Measurements from ENCODE around the gene TTC34.

The TTC34 gene, protein sequence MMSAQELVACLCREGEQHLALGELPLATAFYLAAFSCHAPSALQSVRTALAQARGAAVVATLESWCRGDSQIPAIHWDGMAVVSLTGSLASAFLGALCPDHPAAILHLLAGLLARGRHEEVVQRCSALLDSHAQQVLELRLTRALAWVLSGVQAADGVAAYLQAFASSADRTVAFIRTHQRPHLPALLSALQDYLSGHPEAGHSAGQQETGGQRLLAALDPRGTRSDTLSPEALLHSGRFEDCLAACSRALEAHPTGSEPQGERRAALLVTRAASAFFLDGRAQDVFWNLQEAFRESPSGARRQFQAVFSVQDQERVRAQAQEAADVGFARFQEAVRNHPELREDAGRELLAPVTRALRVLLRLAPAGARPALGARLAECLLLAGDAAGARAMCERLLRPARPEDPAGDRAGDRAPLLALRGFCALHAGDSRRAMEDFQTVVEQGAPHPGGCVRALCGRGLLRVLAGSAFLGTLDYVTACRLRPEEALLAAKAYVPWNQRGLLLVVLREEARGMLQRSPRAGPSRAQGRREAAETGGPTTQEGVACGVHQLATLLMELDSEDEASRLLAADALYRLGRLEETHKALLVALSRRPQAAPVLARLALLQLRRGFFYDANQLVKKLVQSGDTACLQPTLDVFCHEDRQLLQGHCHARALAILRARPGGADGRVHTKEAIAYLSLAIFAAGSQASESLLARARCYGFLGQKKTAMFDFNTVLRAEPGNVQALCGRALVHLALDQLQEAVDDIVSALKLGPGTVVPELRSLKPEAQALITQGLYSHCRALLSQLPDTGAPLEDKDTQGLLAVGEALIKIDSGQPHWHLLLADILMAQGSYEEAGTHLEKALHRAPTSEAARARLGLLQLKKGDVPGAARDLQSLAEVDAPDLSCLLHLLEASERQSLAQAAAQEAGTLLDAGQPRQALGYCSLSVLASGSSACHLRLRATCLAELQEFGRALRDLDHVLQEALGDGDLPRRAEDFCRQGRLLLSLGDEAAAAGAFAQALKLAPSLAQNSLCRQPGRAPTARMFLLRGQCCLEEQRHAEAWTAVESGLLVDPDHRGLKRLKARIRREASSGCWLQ

GRCh38 chr1:2801535-2802291 is at the start of gene TTC34:
TSS of gene TTC34 (minus strand) at chr1:2801693. CDS start at chr1:2800827, 866 bp downstream.
- peak; percentile 29 for DNase-seq (ENCODE audit: low spot score)

- no peak for DNase-seq (ENCODE audit: low spot score)
Observed at GRCh38 chr1:2850502-2850901, 49.0 kb upstream of the TTC34 start.

DNA sequence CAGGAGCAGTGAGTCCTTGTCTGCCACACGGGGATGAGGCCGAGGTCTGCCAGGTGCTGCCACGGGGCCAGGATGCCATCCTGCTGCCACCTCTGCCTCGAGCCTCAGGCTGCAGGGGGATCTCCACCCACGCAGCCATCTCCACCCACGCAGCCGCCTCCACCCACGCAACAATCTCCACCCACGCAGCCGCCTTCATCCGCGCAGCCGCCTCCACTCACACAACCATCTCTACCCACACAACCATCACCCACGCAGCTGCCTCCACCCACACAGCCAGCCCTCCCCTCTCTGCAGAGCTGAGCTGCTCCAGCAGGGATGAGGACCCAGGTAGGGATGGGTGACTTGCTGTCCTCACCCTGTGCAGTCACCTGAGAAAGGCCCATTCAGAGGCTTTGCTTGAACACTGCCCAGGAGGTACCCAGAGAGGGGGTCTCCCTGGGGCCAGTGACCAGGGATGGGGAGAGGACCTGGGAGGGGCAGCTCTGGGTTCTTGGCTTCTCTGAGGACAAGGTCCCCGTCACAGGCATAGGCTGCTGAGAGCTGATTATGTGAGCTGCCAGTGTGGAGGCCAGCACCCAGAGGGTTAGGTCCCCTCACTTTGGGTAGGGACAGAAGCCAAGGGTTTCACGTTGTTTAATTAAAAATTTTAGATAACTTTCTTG is 46.6 kb upstream of the TTC34 start:
- DNase-seq (ENCODE audit: low spot score): no peak

GRCh38 chr1:2847086-2847985 is 45.8 kb upstream of the TTC34 start:
- no peak for DNase-seq (ENCODE audit: low spot score)

DNA sequence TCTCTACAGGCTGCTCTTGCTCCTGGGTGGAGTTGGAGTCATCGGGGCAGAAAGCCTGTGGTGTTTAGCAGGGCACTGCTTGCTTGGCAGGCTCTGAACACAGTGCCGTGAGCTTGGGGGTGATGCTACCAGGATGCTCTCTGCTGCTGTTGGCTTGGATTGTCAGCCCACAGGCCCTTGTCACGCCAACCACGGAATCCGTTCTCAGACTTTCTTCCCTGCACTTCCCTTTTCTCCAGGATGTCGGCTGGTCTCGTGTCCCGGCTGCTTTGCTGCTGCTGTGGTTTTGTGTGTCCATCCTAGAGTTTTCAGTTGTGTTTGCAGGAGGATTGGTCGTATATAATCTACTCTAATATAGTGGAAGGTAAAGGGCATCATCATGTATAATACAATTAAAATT is 44.4 kb upstream of the TTC34 start:
- no peak for DNase-seq (ENCODE audit: low spot score)

GRCh38 chr1:2840036-2840809 is 38.7 kb upstream of the TTC34 start:
- peak; percentile 63 for DNase-seq (ENCODE audit: low spot score)

GRCh38 chr1:2837823-2838222 is 36.3 kb upstream of the TTC34 start:
- no peak for DNase-seq (ENCODE audit: low spot score)

DNA sequence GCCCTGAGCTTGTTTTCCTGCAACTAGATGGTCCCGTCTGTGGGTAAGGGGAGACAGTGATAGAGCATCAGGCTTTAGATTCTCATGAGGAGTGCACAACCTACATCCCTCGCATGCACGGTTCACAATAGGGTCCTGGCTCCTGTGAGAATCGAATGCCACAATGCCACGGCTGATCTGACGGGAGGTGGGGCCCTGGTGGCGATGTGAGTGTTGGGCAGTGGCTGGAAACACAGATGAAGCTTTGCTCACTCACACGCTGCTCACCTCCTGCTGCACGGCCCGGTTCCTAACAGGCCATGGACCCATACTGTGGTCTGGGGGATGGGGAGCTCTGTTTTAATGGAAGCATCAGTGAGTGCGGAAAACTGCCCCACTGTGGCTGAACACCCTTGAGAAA is 35.8 kb upstream of the TTC34 start:
- no peak for DNase-seq (ENCODE audit: low spot score)

DNA sequence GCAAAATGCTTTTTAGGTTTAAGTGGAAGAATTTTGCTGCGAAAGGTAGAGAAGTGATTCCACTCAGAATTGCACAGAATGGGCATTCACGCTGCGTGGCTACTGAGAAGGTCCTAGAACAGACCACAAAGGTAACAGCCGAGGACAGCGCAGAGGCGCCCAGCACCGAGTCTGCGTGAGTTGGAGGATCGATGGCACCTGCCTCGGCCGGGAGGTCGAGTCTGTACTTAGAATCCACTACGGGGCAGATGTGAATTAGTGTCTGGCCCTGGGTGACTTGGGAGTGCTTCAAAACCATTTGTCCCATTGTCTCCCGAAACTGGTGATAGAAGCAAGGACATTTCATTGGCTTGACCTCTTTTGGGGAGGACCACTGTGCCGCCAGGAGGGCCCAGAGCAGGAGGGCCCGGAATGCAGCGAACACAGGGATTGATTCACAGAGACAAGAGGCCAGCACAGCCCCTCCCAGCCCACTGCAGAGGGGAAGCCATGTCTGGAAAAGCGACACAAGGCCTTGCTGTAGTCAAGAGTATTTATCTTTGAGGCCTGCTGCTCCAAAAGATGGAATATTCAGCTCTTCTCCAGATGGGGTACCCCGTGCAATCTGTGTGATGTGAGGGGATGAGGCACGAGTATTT is 35.0 kb upstream of the TTC34 start:
- DNase-seq (ENCODE audit: low spot score): no peak

DNA sequence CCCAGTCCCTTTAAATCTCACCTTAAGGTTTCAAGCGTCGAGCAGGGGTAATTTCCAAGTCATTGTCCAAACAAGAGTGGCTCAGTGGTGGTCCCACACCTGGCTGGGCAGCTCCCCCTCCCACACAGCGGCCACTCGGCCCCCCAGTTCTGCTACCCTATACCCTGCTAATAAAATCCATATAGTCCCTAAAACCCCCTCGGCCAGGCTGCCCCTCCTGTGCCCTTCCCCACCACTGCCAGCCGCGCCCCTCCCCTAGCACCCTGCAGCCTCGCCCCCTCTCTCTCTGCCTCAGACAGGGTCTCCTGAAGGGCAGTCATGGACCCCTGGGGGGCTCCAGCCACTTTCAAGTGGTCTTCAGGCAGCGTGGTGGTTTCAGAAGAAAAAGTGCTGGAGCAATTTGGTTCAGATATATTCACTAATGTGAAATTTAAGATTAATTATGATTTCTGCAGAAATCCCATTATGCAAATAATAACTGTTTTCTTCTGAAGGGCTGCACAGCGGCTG is 34.2 kb upstream of the TTC34 start:
- no peak for DNase-seq (ENCODE audit: low spot score)

GRCh38 chr1:2834741-2835564 is 33.5 kb upstream of the TTC34 start:
- no peak for DNase-seq (ENCODE audit: low spot score)

DNA sequence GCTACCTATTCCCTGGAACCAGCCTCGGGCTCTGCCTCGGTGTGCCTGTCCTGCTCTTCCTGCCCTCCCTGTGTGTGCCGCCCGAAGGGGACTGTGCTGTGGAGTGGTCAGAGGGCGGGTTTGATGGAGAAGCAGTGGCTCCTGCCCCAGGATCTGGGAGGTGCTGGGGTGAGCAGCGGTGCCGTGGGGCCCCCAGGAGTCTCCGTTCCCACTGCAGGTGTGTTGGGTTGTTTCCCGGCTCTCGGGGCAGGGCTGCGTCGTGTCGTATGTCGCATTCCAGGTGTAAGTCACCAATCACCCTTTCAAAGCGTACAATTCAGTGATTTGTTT is 32.6 kb upstream of the TTC34 start:
- no peak for DNase-seq (ENCODE audit: low spot score)

DNA sequence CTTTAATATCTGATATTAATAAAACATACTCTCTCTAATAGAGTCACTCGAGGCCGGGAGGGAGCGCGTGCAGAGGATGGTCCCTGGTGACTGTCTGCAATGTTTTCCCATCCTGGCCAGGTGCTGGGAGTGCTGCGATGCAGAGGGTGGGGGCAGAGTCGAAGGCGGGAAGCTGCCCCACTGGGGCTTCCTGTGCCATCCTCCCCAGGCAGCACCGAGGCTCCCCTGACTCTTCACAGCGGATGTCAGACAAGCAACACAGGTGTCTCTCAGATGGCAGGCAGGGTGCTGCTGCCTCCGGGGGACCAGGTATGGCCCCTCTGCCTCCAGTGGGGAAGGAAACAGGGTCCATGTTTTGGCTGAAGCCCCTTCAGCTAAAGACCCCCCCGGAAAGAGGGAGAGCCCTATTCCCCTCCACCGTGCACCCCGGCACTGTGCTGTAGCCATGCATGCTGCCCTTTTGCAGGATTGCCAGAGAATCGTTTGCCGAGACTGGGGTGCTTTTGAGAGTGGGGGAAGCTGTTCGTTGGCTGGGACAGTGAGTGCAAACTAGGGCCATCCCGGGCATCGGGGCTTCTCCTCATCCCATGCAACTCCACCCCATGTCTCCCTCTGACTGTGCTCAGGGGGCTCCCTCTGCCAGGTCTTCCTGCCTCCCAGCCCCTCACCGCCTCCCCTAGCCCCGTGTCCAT is 32.1 kb upstream of the TTC34 start:
- no peak for DNase-seq (ENCODE audit: low spot score)

DNA sequence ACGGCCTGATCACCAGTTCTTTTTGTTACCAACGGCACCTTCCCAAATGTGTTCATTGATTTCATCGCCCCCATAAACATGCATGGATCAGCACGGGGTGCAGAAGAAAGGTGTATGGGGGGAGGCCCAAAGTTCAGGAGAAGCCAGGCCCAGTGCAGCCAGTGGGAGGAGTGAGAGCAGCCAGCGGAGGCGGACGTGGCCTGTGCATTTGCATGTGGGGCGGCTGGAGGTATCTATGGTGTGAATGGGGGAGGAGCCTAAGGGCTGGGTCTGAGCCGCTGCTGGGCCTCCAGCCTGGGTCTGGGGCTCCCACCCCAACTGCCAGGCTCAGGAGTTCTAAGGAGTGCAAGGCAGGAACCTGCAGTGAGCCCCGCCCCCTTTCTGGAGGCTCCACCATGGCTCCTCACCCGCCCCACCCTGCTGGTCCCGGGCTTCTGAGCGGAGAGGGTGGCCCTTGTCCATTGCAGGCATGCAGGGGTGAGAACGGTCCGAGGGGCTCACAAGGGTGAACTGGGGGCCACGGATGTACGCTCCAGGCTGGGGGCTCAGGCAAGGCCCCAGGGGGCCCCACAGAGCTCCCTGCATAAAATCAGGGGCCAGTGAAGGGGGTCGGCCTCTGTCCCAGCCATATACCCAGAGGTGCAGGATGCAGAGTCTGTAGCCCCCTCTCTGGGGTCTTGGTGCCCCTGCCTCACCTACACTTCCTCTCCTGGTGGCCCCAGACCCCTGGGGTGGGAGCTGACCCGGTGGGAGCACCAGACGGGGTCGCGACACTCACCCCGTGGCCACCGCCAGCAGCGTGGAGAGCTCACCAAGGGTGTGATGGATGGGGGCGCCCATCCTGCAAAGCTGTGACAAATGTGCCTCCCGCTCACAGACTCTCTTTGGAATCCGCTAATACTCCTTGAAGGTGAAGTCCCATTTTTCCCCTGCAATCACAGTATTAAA is 31.3 kb upstream of the TTC34 start:
- DNase-seq (ENCODE audit: low spot score): no peak

DNA sequence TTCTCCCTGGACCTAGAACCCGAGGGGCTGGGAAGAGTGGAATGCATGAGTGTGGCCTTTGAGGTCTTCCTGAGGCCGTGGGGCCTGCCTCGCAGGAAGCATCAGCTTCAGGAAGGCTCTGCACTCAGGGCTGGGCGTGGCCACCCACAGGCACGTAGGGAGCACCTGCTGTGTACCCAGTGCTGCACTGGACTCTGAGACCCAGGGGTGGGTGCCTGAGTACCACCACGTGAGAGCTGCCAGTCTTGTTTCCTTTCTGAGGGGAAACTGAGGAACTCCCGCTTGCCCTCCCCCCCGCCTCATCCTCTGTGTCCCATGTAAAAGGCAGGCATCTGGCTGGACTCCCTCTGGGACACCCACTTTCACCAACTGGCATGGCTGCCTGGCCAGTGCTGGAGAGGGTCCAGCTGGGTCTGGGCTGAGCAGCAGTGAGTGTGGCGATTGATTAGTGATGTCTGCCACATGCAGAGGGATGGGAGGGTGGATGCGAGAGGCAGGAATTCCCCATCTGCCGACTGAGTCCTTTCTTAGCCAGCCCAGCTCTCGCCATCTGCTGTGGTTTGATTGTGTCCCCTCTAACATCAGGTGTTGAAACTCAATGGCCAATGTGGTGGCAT is 30.2 kb upstream of the TTC34 start:
- DNase-seq (ENCODE audit: low spot score): no peak

Data from CD4-positive, alpha-beta T cell treated with Interleukin-2 at 100 ng/mL for 4 hours (primary cell).